KMS-11 (cell line): ENCODE measurements around the gene MCTP1.

ENCODE experiments used
- H2AFZ ChIP-seq: fragments of 200-600 bp; sonication (generic); 2 replicates; pipeline ENCODE4 v1.6.1; 2016; ENCODE audit warnings: antibody characterized with exemption, mixed run types, low read depth
- H3K27ac ChIP-seq: fragments of 200-600 bp; sonication (generic); 2 replicates; pipeline ENCODE4 v1.6.1; 2016; ENCODE audit warnings: mild to moderate bottlenecking, mixed run types
- H3K27me3 ChIP-seq: fragments of 200-600 bp; sonication (generic); 2 replicates; pipeline ENCODE4 v1.6.1; 2017; ENCODE audit warnings: mild to moderate bottlenecking, low read depth, mixed run types, moderate library complexity; ENCODE audit not compliant: insufficient read depth
- H3K36me3 ChIP-seq: fragments of 200-600 bp; sonication (generic); 2 replicates; pipeline ENCODE4 v1.6.1; 2017; ENCODE audit warnings: mild to moderate bottlenecking, mixed run types; ENCODE audit not compliant: insufficient read depth
- H3K4me1 ChIP-seq: fragments of 200-600 bp; sonication (generic); 2 replicates; pipeline ENCODE4 v1.6.1; 2016; ENCODE audit warnings: mild to moderate bottlenecking, low read depth, mixed run types; ENCODE audit not compliant: poor library complexity, severe bottlenecking
- H3K4me2 ChIP-seq: fragments of 200-600 bp; sonication (generic); 2 replicates; pipeline ENCODE4 v1.7.0; 2016; ENCODE audit warnings: mild to moderate bottlenecking, mixed run types
- H3K4me3 ChIP-seq: fragments of 200-600 bp; sonication (generic); IDR thresholded peaks from 2 replicates; pipeline ENCODE4 v1.6.1; 2017; ENCODE audit warnings: low read depth, low read length, mixed read lengths; ENCODE audit not compliant: insufficient read depth
- H3K79me2 ChIP-seq: fragments of 200-600 bp; sonication (generic); 2 replicates; pipeline ENCODE4 v1.6.1; 2016; ENCODE audit warnings: low read depth, mixed run types; ENCODE audit not compliant: insufficient read depth
- H3K9ac ChIP-seq: fragments of 200-600 bp; sonication (generic); 2 replicates; pipeline ENCODE4 v1.6.1; 2016; ENCODE audit warnings: mild to moderate bottlenecking, mixed run types
- H4K20me1 ChIP-seq: fragments of 200-600 bp; sonication (generic); 2 replicates; pipeline ENCODE4 v1.6.1; 2016; ENCODE audit warnings: mild to moderate bottlenecking, mixed run types; ENCODE audit not compliant: insufficient read depth
- CTCF ChIP-seq: fragments of 200-600 bp; sonication (generic); conservative IDR thresholded peaks from 2 replicates; pipeline ENCODE4 v1.6.1; 2017; ENCODE audit warnings: low read depth, mild to moderate bottlenecking, antibody characterized with exemption, low read length, moderate library complexity, mixed read lengths

Gene MCTP1

GRCh38 chr5:94850960-94851359 is 433.9 kb downstream of the MCTP1 start:
- Histone ChIP-seq H3K4me3 (no peak overlapping the region), H3K9ac (no peak overlapping the region), H3K4me1 (no peaks in the 10 kb centered on the region), H3K79me2 (no peaks in the 10 kb centered on the region), H3K4me2 (no peak overlapping the region), H2AFZ (no peak overlapping the region), H4K20me1 (no peaks in the 10 kb centered on the region), H3K27ac (no peak overlapping the region), H3K27me3 (no peaks in the 10 kb centered on the region), H3K36me3 (no peaks in the 10 kb centered on the region)
- no peak for TF ChIP-seq CTCF

GRCh38 chr5:94849821-94850736 is 434.8 kb downstream of the MCTP1 start:
- H3K27ac ChIP-seq, result no peak overlapping the region

GRCh38 chr5:94849324-94849723 is 435.6 kb downstream of the MCTP1 start:
- no peak overlapping the region for H3K27ac ChIP-seq
- no peaks in the 10 kb centered on the region for H4K20me1 ChIP-seq
- TF ChIP-seq CTCF, result no peak
- no peaks in the 10 kb centered on the region for H3K4me1 ChIP-seq
- H3K36me3 ChIP-seq, result no peaks in the 10 kb centered on the region
- H3K79me2 ChIP-seq, result no peaks in the 10 kb centered on the region
- no peak overlapping the region for H3K4me3 ChIP-seq
- H2AFZ ChIP-seq, result no peak overlapping the region
- H3K27me3 ChIP-seq, result no peaks in the 10 kb centered on the region
- H3K4me2 ChIP-seq, result no peak overlapping the region
- no peak overlapping the region for H3K9ac ChIP-seq

More at GRCh38 chr5:94849821-94850736, 434.8 kb downstream of the MCTP1 start:
- Histone ChIP-seq H3K27me3 (no peaks in the 10 kb centered on the region), H3K4me1 (no peaks in the 10 kb centered on the region), H3K4me3 (no peak overlapping the region), H2AFZ (no peak overlapping the region), H4K20me1 (no peaks in the 10 kb centered on the region), H3K79me2 (no peaks in the 10 kb centered on the region), H3K36me3 (no peaks in the 10 kb centered on the region), H3K9ac (no peak overlapping the region), H3K4me2 (no peak overlapping the region)
- TF ChIP-seq CTCF, result peak; percentile 89

GRCh38 chr5:94847726-94848125 is 437.2 kb downstream of the MCTP1 start:
- TF ChIP-seq CTCF, result no peak
- no peaks in the 10 kb centered on the region for H3K36me3 ChIP-seq
- H3K27me3 ChIP-seq, result no peaks in the 10 kb centered on the region
- no peak overlapping the region for H2AFZ ChIP-seq
- no peaks in the 10 kb centered on the region for H3K4me1 ChIP-seq
- H3K4me3 ChIP-seq, result no peak overlapping the region
- no peak overlapping the region for H3K9ac ChIP-seq
- H3K79me2 ChIP-seq, result no peaks in the 10 kb centered on the region
- no peaks in the 10 kb centered on the region for H4K20me1 ChIP-seq
- H3K27ac ChIP-seq, result no peak overlapping the region
- no peak overlapping the region for H3K4me2 ChIP-seq
